K562 (cell line): Measurements from ENCODE around the gene COG3. TPM values are rescaled to one million over a fixed set of nuclear protein-coding genes. Genes with fewer than 3 reads are reported as not detected.
"Not testable (repeated sequence)": the region's sequence is repeated elsewhere in the genome, so short reads cannot be mapped to it uniquely, and the experiment has no call there.

ENCODE experiments used
- ATAC-seq: fragments of 200-7000 bp; cut with Tn5 transposase; 3 replicates; pipeline ENCODE4 v1.9.1; 2020; ENCODE audit warnings: moderate library complexity
- BruUV-seq: library from RNA; stranded (reverse); fragments of 400-500 nt; replicated peaks from 2 replicates; lab custom pipeline; 2021; lab: Mats Ljungman, UMichigan
- CTCF ChIA-PET: fragments of 300-600 bp; formaldehyde crosslinking; extraction: SDS; loops from one replicate; lab custom pipeline; 2021; ENCODE audit warnings: low intra/inter-chr PET ratio; lab: Yijun Ruan, JAX
- POLR2A ChIA-PET: fragments of 300-600, 350-650 bp; sonication (Branson Sonifier 250); formaldehyde crosslinking; extraction: SDS; loops from one replicate; lab custom pipeline; 2021; ENCODE audit warnings: antibody characterized with exemption, inconsistent platforms; lab: Yijun Ruan, JAX
- DNase-seq, 4 experiments: peaks; one replicate each; pipeline versions ENCODE4 v3.0.0 to v3.0.0-alpha.2; 2011 to 2018; ENCODE audit warnings: low spot score in 3 of 4, mixed read lengths in 3 of 4; ENCODE audit errors: extremely low read depth in 1 of 4
- FAIRE-seq: peaks from 2 replicates; lab custom pipeline; 2011; peaks lifted over from hg19 to GRCh38; lab: Jason Lieb, UNC
- H2AFZ ChIP-seq: 2 replicates; pipeline ENCODE4 v1.6.0; 2011; ENCODE audit warnings: low read depth, low read length, control low read depth, inconsistent platforms
- H3K27ac ChIP-seq: fragments of 200-600 bp; 3 replicates; pipeline ENCODE4 v1.8.0; 2011; ENCODE audit warnings: low read depth, mild to moderate bottlenecking, control low read depth, inconsistent platforms, low read length, moderate library complexity, mixed read lengths; ENCODE audit errors: extremely low read depth
- H3K27me3 ChIP-seq, 2 experiments: fragments of 300-600 bp in 1 of 2; 2 replicates in 1 of 2; 3 replicates in 1 of 2; pipeline versions ENCODE4 v1.6.0 to v1.8.0; 2011; ENCODE audit warnings: inconsistent platforms in 2 of 2, low read length in 2 of 2, mild to moderate bottlenecking in 1 of 2, mixed read lengths in 1 of 2, moderate library complexity in 1 of 2; ENCODE audit not compliant: control insufficient read depth in 2 of 2, insufficient read depth in 2 of 2
- H3K36me3 ChIP-seq: fragments of 300-600 bp; 3 replicates; pipeline ENCODE4 v1.8.0; 2011; ENCODE audit warnings: mild to moderate bottlenecking, low read length, inconsistent platforms; ENCODE audit not compliant: control insufficient read depth, insufficient read depth
- H3K4me1 ChIP-seq, 2 experiments: fragments of 200-600 bp in 1 of 2; replicated peaks in 1 of 2; 2 replicates in 1 of 2; 3 replicates in 1 of 2; pipeline versions ENCODE4 v1.5.1 to v1.8.0; 2011; ENCODE audit warnings: inconsistent platforms in 2 of 2, low read length in 2 of 2, mild to moderate bottlenecking in 1 of 2, mixed read lengths in 1 of 2, moderate library complexity in 1 of 2; ENCODE audit not compliant: control insufficient read depth in 2 of 2, insufficient read depth in 2 of 2
- H3K4me2 ChIP-seq: 2 replicates; pipeline ENCODE4 v1.6.1; 2011; ENCODE audit warnings: low read length, control low read depth, inconsistent platforms, mixed read lengths; ENCODE audit not compliant: insufficient read depth
- H3K4me3 ChIP-seq: fragments of 200-600 bp; sonication (generic), shearing (Covaris generic); 2 replicates; pipeline ENCODE4 v1.5.1; 2016; ENCODE audit warnings: control low read depth, inconsistent platforms
- H3K79me2 ChIP-seq: fragments of 200-600 bp; 3 replicates; pipeline ENCODE4 v1.8.0; 2011; ENCODE audit warnings: low read length, inconsistent platforms; ENCODE audit not compliant: control insufficient read depth, insufficient read depth
- H3K9ac ChIP-seq, 2 experiments: 2 replicates each; pipeline versions ENCODE4 v1.6.0 to v1.6.1; 2011; ENCODE audit warnings: low read depth in 2 of 2, low read length in 2 of 2, control low read depth in 1 of 2, inconsistent platforms in 1 of 2, mild to moderate bottlenecking in 1 of 2, mixed read lengths in 1 of 2; ENCODE audit not compliant: insufficient read depth in 1 of 2
- H3K9me1 ChIP-seq: one replicate; pipeline ENCODE4 v1.6.0; 2011; ENCODE audit warnings: inconsistent platforms, mild to moderate bottlenecking, low read length, moderate library complexity; ENCODE audit not compliant: control insufficient read depth, insufficient read depth
- H3K9me3 ChIP-seq: replicated peaks from 2 replicates; pipeline ENCODE4 v1.5.1; 2011; ENCODE audit warnings: low read depth, low read length, inconsistent platforms; ENCODE audit not compliant: control insufficient read depth, insufficient read depth
- H4K20me1 ChIP-seq: replicated peaks from 2 replicates; pipeline ENCODE4 v1.6.1; 2011; ENCODE audit warnings: low read length, inconsistent platforms, mixed read lengths; ENCODE audit not compliant: control insufficient read depth, insufficient read depth
- WGBS: fragments of 100-300 bp; shearing (Covaris generic); methylation state at CpG from one replicate; pipeline ENCODE4 v1.1.6; 2016; ENCODE audit warnings: low coverage, mixed read lengths; ENCODE audit not compliant: insufficient coverage; ENCODE audit errors: missing lambda C conversion rate; 5-methylcytosine and 5-hydroxymethylcytosine counted together
- in situ Hi-C: fragments of 300-500 bp; cut with MboI; formaldehyde crosslinking; loops from 4 replicates; pipeline ENCODE4 v1.15.0; 2018; ENCODE audit warnings: inconsistent platforms, mixed read lengths
- intact Hi-C: fragments of 100-400 bp; cut with micrococcal nuclease; formaldehyde crosslinking; loops from 2 replicates; pipeline ENCODE4 v1.14.2; 2022
- polyA plus RNA-seq, 8 experiments: library from polyadenylated mRNA; depleted of rRNA in 4 of 8; stranded (reverse) in 5 of 8; unstranded in 3 of 8; fragments of >200 nt; fragmentation: Nextera tagmentation in 2 of 8; fragmentation: Illumina TruSeq in 1 of 8; extraction: Ambion mirVana in 2 of 8; extraction: Trizol in 1 of 8; gene quantifications; 2 replicates each; pipeline versions ENCODE4 v1.2.1 to v1.2.3, GENCODE V29; 2011 to 2014; ENCODE audit warnings: inconsistent platforms in 1 of 8, missing spikeins in 1 of 8
- total RNA-seq, 7 experiments: library from RNA; depleted of rRNA in 6 of 7; stranded (reverse); fragments of >200 nt in 6 of 7; fragmentation: Illumina TruSeq in 2 of 7; extraction: Trizol in 2 of 7; gene quantifications; 2 replicates each; pipeline versions ENCODE4 v1.2.1 to v1.2.3, GENCODE V29; 2011 to 2021; ENCODE audit warnings: low replicate concordance in 1 of 7
- TF ChIP-seq, protein P1 (sequence below): sonication (generic); formaldehyde crosslinking; IDR thresholded peaks from 2 replicates; pipeline ENCODE4 v1.8.1; 2023; ENCODE audit warnings: mild to moderate bottlenecking, missing genetic modification reagents

The COG3 gene
- total and polyA plus RNA-seq, 9 of the 15 experiments (the other 6 are each of a cell fraction or from before 2014, with no cell fraction given) = 3.9 to 22.9 (median 14.5) TPM

DNA sequence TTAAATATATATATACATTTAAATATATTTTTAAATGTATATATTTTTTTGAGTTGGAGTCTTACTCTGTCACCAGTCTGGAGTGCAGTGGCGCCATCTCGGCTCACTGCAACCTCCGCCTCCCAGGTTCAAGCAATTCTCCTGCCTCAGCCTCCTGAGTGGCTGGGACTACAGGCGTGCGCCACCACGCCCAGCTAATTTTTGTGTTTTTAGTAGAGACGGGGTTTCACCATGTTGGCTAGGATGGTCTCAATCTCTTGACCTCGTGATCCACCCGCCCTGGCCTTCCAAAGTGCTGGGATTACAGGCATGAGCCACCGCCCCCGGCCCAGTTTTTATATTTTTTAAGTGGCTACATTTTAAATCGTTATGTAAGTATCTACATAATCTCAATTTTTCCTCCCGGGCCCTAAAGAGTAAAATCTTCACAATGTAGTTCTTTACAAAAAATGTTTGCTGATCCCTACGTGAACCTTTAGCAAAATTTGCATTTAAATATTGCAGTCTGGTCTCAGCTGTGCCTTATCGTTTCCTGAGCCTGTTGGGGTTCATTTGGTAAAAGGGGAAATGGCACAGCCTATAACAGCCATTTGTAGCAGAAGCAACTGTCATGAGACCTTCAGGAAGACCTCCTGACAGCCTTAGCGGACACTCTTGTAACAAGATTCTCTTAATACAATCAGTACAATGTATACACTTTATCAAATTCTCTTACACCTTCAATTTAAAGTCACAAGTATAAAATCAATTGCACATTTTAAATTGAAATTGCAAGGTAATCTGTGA is 38.5 kb upstream of the COG3 start:
- ATAC-seq, H3K9me3 ChIP-seq, H3K27ac ChIP-seq, H3K4me2 ChIP-seq, FAIRE-seq, H3K9me1 ChIP-seq, H4K20me1 ChIP-seq, H2AFZ ChIP-seq, H3K4me3 ChIP-seq, H3K27me3 ChIP-seq: not testable (repeated sequence)
- POLR2A ChIA-PET = interaction anchor here (0.6 kb wide), 1 partner anchor 86 kb away, joined by 3 read pairs; no protein-coding TSS in a partner anchor
- 65% methylated on average over 16 of the region's 16 CpGs for WGBS
- TF ChIP-seq, protein P1, sequence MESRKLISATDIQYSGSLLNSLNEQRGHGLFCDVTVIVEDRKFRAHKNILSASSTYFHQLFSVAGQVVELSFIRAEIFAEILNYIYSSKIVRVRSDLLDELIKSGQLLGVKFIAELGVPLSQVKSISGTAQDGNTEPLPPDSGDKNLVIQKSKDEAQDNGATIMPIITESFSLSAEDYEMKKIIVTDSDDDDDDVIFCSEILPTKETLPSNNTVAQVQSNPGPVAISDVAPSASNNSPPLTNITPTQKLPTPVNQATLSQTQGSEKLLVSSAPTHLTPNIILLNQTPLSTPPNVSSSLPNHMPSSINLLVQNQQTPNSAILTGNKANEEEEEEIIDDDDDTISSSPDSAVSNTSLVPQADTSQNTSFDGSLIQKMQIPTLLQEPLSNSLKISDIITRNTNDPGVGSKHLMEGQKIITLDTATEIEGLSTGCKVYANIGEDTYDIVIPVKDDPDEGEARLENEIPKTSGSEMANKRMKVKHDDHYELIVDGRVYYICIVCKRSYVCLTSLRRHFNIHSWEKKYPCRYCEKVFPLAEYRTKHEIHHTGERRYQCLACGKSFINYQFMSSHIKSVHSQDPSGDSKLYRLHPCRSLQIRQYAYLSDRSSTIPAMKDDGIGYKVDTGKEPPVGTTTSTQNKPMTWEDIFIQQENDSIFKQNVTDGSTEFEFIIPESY (CRISPR knock-in tag) = peak; percentile 49; the same call in 1 of the 2 replicates
- TF ChIP-seq, all 486 proteins: peak for 1; not testable (repeated sequence) for 485
- DNase-seq, H3K79me2 ChIP-seq, H3K4me1 ChIP-seq, BruUV-seq, intact Hi-C loops, H3K9ac ChIP-seq, CTCF ChIA-PET, H3K36me3 ChIP-seq: not testable (repeated sequence)
- in situ Hi-C loops = loop anchor here (10.0 kb wide), 1 partner anchor 1181 kb away; no protein-coding TSS in a partner anchor
